ENCODE results near the gene IZUMO2. TPM values are rescaled to one million over a fixed set of nuclear protein-coding genes. Genes with fewer than 3 reads are reported as not detected.

Gene IZUMO2
- total and polyA plus RNA-seq, 10 of the 15 experiments (the other 5 are each of a cell fraction or from before 2014, with no cell fraction given): not detected

- no peak for TF ChIP-seq LARP7 (IDR thresholded peaks at IDR 0.05)
Observed at GRCh38 chr19:50148528-50148927, 14.6 kb downstream of the IZUMO2 start (continued).

GRCh38 chr19:50147462-50148423, 15.3 kb downstream of the IZUMO2 start:
- peaks cover 4% of the 10 kb centered on the region; the same call in 2 of the 3 replicates for H3K9me3 ChIP-seq (replicated peaks; ENCODE audit: control insufficient read depth, insufficient read depth, low read length)
- H3K4me2 ChIP-seq (ENCODE audit: control insufficient read depth, insufficient read depth): no peak overlapping the region; the same call in 1 of the 2 replicates
- no peaks in the 10 kb centered on the region for H3K4me1 ChIP-seq (ENCODE audit: control insufficient read depth, insufficient read depth, low read length)
- H3K36me3 ChIP-seq (ENCODE audit: control insufficient read depth in 2 of 2, insufficient read depth in 2 of 2, low read length in 1 of 2): no peaks in the 10 kb centered on the region
- DNase-seq (ENCODE audit: low read depth, low spot score) (peak; percentile 11), ATAC-seq (peak; percentile 92), FAIRE-seq (peak; percentile 65)
- ChIA-PET POLR2A (interaction anchor here (0.5 kb wide), 1 partner anchor 1857 kb away, joined by 3 read pairs; no protein-coding TSS in a partner anchor), SMC1A (ENCODE audit: uncharacterized antibody, unreplicated experiment) (interaction anchor here (0.7 to 1.7 kb wide), 4 partner anchors 12 to 162 kb away, joined by 3 to 5 read pairs (median 4); no protein-coding TSS in a partner anchor), RAD21 (ENCODE audit: unreplicated experiment) (interaction anchor here (0.6 to 1.2 kb wide), 3 partner anchors 111 to 180 kb away, joined by 4 to 5 read pairs (median 5); no protein-coding TSS in a partner anchor), CTCF (interaction anchor here (0.6 to 2.6 kb wide), 14 partner anchors 12 to 1390 kb away, joined by 3 to 17 read pairs (median 4); partner anchors contain the start of gene POLD1)
- no TSS peak for BruUV-seq (replicated peaks)
- in situ Hi-C loops (cut with MboI): no loop called here
- H3K27ac ChIP-seq (ENCODE audit: control insufficient read depth, insufficient read depth): no peak overlapping the region
- 6% methylated on average over 46 of the region's 52 CpGs for WGBS (ENCODE audit: insufficient coverage, insufficient replicate concordance, low lambda C conversion rate, missing lambda C conversion rate)
- H3K79me2 ChIP-seq (ENCODE audit: control insufficient read depth, insufficient read depth, low read length): no peaks in the 10 kb centered on the region
- intact Hi-C loops (cut with micrococcal nuclease; ENCODE audit: unreplicated experiment): no loop called here
- no peaks in the 10 kb centered on the region for H3K27me3 ChIP-seq (replicated peaks in 1 of 2; ENCODE audit: control insufficient read depth in 2 of 2, insufficient read depth in 2 of 2, low read length in 1 of 2)
- no peak overlapping the region for H3K4me3 ChIP-seq
- peak overlapping the region; percentile 24; the same call in 1 of the 2 replicates for H2AFZ ChIP-seq (ENCODE audit: control insufficient read depth, low read depth, low read length)
- H3K9ac ChIP-seq (ENCODE audit: control insufficient read depth, insufficient read depth, low read length): no peak overlapping the region
- H4K20me1 ChIP-seq (ENCODE audit: control insufficient read depth, insufficient read depth): no peaks in the 10 kb centered on the region
- TF ChIP-seq TCF7 (IDR thresholded peaks at IDR 0.05; ENCODE audit: borderline replicate concordance): no peak
- TF ChIP-seq, protein P1, sequence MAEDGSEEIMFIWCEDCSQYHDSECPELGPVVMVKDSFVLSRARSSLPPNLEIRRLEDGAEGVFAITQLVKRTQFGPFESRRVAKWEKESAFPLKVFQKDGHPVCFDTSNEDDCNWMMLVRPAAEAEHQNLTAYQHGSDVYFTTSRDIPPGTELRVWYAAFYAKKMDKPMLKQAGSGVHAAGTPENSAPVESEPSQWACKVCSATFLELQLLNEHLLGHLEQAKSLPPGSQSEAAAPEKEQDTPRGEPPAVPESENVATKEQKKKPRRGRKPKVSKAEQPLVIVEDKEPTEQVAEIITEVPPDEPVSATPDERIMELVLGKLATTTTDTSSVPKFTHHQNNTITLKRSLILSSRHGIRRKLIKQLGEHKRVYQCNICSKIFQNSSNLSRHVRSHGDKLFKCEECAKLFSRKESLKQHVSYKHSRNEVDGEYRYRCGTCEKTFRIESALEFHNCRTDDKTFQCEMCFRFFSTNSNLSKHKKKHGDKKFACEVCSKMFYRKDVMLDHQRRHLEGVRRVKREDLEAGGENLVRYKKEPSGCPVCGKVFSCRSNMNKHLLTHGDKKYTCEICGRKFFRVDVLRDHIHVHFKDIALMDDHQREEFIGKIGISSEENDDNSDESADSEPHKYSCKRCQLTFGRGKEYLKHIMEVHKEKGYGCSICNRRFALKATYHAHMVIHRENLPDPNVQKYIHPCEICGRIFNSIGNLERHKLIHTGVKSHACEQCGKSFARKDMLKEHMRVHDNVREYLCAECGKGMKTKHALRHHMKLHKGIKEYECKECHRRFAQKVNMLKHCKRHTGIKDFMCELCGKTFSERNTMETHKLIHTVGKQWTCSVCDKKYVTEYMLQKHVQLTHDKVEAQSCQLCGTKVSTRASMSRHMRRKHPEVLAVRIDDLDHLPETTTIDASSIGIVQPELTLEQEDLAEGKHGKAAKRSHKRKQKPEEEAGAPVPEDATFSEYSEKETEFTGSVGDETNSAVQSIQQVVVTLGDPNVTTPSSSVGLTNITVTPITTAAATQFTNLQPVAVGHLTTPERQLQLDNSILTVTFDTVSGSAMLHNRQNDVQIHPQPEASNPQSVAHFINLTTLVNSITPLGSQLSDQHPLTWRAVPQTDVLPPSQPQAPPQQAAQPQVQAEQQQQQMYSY (CRISPR knock-in tag; IDR thresholded peaks at IDR 0.05): no peak
- TF ChIP-seq POU2F2 (IDR thresholded peaks at IDR 0.05; ENCODE audit: borderline replicate concordance, low read depth, low read length): no peak
- peak; percentile 38; the same call in 1 of the 2 replicates for TF ChIP-seq RB1 (IDR thresholded peaks at IDR 0.05; ENCODE audit: borderline replicate concordance)
- no peak for TF ChIP-seq BRCA1 (IDR thresholded peaks at IDR 0.05; ENCODE audit: low read depth, low read length)
- TF ChIP-seq TBL1XR1 (IDR thresholded peaks at IDR 0.05; ENCODE audit: low read depth, low read length): no peak
- no peak for TF ChIP-seq BHLHE40 (IDR thresholded peaks at IDR 0.05; ENCODE audit: borderline replicate concordance in 1 of 2, low read depth in 2 of 2, low read length in 1 of 2)
- no peak for TF ChIP-seq IRF4 (IDR thresholded peaks at IDR 0.05; ENCODE audit: low read depth, low read length)
- no peak for TF ChIP-seq LARP7 (IDR thresholded peaks at IDR 0.05)
- no peak for TF ChIP-seq HDAC2 (IDR thresholded peaks at IDR 0.05)
- TF ChIP-seq SUZ12 (IDR thresholded peaks at IDR 0.05; ENCODE audit: unreplicated experiment): no peak
- TF ChIP-seq SMC3 (IDR thresholded peaks at IDR 0.05; ENCODE audit: borderline replicate concordance, low read length): peak; percentile 18; the same call in 1 of the 2 replicates
- TF ChIP-seq WRNIP1 (IDR thresholded peaks at IDR 0.05; ENCODE audit: borderline replicate concordance, low read depth, low read length): no peak
- TF ChIP-seq CEBPZ (IDR thresholded peaks at IDR 0.05; ENCODE audit: low read depth, low read length): no peak

All from GM12878 (cell line).